ENCODE results near the gene MYO16.

MYO16 gene

DNA sequence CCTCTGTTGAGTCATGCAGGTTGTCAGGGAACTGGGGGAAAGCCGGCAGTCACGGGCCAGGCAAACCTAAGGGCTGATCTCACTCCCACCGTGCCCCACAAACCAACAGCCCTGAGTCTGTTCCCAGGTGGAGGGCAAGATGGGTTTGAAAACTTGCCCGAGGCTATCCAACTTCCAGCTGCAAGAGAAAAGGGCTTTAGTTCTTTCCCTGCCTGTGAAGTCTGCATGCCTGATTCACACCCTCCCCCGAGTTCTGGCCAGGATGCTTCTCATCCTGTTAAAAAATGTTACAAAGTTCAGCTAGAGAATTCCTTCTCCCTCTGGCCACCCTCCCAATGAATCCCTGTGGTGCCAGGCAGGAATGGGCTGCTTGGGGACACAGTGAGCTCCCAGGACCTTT lies 33.1 kb downstream of the MYO16 start:
- no peak for FAIRE-seq
- DNase-seq (ENCODE audit: insufficient read length, low spot score): no peak

DNA sequence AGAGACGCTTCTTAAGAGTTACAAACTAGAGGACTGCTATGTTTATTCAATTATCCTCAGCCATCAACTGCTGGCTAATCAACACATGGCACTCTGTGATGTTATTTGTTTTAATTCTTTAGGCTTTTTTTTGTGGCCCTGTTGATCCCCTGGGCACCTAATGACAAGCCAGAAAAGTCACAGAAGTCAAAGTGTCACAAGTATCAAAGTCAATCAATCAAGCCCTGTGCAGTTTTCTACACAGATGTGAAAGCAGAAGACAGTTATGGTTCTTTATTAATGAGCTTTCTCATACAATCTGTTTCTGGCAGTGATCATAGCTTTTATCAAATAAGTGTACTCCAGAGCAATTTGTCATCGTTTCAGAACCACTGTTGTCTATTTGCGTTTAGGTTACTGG lies 34.3 kb downstream of the MYO16 start:
- no peak for FAIRE-seq

DNA sequence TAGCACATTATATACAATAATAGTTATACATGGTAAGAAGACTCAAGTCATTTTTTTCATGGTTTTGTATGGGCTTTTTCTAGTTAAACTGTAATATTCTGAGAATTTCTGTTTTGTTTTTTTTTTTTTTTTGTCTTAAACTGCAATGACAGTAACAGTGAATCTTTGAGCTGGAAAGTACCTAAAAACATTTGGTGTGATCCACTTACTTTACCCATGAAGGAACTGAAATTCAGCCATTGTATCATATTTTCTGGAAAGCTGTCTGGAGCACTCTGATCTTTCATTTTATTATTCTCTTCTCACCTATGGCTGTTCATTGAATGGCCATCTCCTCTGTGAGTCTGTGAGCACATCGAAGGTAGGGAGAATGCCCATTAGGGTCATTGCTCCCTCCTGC lies 37.8 kb downstream of the MYO16 start:
- DNase-seq (ENCODE audit: insufficient read length, low spot score): no peak
- FAIRE-seq: no peak

More for the DNA sequence above, 34.3 kb downstream of the MYO16 start:
- no peak for DNase-seq (ENCODE audit: insufficient read length, low spot score)

DNA sequence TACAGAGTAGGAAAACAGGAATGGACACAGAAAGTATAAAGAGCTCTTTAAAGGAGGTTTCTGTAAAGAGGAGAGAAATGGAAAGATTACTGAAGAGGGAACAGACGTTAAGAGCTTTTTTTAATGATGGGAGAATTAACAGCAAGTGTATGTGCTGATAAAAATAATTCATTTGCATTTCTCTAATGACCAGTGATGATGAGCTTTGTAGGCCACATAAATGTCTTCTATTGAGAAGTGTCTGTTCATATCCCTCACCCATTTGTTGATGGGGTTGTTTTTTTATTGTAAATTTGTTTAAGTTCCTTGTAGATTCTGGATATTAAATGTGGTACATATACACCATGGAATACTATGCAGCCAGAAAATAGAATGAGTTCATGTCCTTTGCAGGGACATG lies 40.0 kb downstream of the MYO16 start:
- FAIRE-seq (no peak), DNase-seq (ENCODE audit: insufficient read length, low spot score) (no peak)

DNA sequence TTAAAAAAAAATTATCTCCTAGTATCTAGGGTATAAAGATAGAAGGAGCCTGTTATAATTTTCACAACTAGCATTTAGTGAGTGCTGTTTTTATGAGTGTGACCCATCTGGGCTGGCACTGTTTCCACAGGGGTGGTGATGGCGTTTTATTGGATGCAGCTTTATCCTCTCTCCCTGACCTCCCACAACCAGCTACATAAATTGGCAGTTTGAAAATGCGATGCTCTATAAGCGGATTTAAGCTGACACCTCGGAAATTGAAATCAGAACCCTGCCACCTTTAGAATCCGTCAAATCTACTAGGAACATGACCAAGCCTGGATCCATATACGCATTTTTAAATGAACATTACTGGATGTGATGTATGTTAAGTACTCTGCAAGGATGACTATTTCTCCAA lies 44.9 kb downstream of the MYO16 start:
- no peak for DNase-seq (ENCODE audit: insufficient read length, low spot score)
- no peak for FAIRE-seq

DNA sequence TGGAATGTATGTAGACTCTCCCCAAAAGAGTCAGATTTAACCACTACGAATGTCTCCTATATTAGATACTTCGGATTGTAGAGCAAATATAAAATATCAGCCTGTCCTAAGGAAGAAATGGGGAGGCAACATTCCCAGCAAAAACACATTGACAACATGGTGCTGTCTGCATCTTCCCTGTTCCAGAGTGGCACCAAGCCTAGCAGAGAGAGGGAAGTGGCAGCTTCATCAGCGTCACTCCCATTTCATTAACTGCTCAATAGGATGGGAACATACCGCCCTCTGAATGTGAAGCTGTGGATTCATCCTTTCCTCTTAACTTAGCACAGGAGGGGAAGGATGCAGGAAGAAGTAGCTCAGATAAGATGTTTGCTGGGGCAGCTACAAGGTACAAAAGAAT lies 45.4 kb downstream of the MYO16 start:
- no peak for FAIRE-seq
- DNase-seq (ENCODE audit: insufficient read length, low spot score): no peak

DNA sequence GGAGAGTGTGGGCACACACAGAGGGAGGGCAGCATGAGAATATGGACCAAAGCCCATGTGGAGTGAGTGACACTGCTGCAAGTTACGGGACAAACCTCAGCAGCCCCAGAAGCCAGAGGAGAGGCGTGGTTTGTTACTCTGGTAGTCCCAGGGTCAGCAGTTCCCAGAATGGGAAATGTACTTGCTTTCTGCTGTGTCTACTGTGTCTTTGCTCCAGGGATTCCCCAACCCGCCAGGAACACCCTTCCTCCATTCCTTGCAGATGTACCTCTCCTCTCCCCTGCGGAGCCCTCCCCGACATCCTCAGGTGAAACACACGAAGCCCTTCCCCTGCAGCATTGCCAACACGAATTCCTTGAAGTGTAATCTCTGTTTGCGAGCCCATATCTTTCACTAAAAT lies 47.2 kb downstream of the MYO16 start:
- DNase-seq (ENCODE audit: insufficient read length, low spot score): no peak
- no peak for FAIRE-seq

DNA sequence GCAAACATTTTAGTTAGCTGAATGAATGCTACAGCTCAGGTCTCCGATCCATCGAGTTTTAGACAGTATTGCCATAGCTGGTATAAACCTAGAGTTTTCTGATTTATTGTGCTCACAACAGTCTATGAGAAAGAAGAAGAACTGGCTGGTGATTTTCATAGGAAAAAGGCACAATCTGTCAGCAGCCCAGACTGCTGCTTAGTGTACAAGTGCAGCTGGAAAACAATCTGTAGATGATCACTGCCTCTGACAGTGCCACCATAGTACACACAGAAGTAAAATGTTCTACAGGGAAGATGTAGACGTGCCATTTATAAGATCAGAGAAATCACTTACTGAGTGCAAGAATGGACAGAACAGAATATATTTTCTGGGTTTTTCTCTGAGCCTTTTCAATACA lies 48.4 kb downstream of the MYO16 start:
- no peak for FAIRE-seq
- DNase-seq (ENCODE audit: insufficient read length, low spot score): no peak

DNA sequence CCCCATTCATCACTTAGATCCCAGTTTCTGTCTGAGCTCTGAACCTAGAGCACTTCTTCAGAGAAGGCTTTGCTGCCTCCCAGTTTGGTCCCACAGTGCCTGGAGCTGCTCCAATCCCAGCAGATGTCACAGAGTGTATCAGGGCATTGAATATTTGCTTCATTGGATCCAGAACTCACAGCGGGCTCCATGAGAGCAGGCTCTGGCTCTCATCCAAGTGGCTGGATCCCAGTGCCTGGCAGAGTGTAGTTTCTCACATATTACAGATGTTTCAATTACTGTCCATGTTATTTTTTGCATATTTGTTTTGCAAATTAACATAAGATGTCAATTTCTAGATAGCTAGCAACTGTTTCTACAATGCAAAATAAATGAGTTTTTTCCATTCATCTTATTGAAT lies 50.6 kb downstream of the MYO16 start:
- DNase-seq (ENCODE audit: insufficient read length, low spot score) (no peak), FAIRE-seq (no peak)

DNA sequence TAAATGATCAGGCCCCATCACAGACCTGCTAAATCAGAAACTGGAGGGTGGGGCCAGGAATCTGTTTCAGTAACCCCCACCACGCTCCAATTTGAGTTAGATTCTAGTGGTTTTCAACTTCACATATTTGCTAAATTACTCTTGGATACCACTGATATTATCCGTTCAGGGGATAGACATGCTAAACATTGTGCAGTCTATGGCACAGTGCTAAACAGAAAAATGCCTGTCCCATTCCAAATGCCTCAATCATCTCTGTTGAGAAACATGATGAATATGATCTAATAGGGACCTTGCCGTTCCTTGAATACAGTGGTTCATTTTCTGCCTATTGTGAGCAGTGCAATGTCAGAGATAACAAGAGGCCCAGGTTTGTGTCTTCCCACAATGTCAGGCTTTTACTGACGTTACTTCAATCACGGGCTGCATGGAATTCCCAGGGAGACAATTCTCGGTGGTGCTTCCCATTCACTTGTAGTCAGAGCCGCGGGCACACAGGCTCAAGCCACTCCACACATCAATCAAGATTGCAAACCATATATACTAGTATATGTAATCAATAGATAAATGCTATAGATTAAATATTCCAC lies 52.7 kb downstream of the MYO16 start:
- DNase-seq (ENCODE audit: insufficient read length, low spot score) (no peak), FAIRE-seq (no peak)

DNA sequence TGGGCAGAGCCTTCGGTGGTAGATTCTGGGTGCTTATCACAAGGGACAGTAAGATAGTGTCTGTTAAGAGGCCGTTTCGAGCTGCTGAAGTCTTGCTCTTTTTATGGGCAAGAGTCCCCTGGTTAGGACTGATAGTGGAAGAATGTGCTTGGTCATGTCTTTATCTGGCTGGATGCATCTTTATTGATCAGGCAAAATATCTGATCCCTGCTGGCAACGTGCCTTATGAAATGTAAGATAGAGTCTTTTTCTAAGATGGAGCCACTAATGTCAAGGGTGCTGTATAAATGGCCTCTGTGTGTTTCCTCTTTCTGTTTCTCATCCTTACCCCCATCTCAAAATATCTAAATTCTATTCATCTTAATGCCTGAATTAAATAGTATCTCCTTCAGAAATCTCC lies 53.3 kb downstream of the MYO16 start:
- DNase-seq (ENCODE audit: insufficient read length, low spot score) (no peak), FAIRE-seq (no peak)

DNA sequence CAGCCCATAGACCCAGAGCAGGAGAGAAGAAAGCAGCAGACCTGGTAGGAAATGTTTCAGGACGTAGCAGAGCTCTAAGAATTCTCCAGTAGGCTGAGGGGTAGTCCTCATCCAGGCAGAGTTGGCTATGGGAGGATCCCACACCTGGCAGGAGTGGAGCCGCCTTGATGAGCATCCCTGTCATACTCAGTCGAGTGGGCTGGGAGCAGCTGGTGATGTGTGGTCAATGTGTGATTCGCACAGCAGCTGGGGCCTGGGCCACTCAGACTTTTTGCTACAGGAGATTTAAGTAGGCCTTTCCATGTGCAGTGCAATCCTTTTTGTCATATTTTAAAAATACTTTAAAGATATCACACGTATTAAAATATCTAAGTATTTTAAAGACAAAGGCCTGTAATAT lies 56.6 kb downstream of the MYO16 start:
- DNase-seq (ENCODE audit: insufficient read length, low spot score) (no peak), FAIRE-seq (no peak)

DNA sequence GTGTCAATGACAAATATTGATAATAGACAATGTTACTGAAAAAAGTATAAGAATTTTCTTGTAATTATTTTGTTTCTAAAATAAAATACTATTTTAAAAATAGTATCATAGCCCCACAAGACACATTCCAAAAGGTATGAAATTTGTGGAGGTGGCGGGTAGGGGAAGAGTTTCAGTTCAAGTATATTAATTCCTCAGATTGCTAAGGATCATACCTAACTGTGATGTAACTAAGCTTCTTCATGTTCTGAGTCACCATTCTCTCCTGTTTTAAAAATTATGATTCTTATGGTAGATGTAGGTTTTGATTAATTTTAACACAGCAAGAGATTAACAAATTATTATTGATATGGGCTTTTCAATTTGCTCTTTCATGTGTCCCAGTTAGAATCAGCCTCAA lies 61.3 kb downstream of the MYO16 start:
- DNase-seq (ENCODE audit: insufficient read length, low spot score) (no peak), FAIRE-seq (no peak)

DNA sequence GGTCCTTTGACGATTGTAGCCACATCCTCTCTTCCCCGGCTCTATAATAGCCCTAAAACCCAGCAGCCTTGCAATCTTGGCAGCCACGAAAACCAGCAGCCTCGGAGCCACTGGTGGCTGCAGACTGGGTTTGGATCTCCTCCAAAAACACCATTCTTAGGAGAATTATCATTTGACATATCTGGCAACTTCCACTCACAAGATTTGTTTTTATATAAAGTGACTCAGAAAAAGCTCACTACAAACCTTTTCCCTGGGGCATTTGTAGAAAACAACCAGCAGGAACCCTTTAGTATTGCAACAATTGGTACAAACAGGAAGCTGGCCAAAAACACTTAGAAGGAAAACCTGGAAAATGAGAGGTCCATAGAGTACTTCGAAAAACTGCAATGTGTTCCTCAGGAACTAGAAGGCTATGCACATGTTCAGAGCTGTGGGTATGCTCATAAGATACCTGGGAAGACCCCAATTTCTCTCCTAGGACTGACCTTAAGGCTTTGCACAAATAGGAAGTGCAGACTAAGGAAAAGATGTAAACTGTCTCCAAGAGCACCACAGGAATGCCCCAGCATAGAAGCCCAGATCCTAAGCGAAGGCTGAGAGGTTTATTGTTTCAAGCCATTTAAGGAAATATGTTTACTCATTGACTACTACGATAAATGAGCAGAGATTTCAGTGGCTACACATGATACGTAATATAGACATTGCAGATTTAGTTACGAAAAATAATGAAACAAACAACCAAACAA lies 71.2 kb downstream of the MYO16 start:
- no peak for FAIRE-seq
- no peak for DNase-seq (ENCODE audit: insufficient read length, low spot score)

DNA sequence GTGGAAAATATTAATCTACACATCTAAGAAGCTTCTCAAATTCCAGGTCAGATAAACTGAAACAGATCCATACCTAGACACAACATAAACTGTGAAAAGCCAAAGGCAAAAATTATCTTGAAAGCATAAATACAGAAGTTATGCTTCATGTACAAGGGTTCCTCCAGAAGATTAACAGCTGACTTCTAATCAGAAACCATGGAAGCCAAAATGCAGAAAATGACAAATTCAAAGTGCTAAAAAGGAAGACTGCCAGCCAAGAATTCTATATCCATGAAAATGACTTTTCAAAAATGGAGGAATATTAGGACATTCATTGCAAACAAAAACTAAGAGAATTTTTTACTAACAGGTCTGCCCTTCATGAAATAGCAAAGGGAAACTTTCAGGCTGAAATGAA lies 72.8 kb downstream of the MYO16 start:
- FAIRE-seq: no peak
- no peak for DNase-seq (ENCODE audit: insufficient read length, low spot score)

DNA sequence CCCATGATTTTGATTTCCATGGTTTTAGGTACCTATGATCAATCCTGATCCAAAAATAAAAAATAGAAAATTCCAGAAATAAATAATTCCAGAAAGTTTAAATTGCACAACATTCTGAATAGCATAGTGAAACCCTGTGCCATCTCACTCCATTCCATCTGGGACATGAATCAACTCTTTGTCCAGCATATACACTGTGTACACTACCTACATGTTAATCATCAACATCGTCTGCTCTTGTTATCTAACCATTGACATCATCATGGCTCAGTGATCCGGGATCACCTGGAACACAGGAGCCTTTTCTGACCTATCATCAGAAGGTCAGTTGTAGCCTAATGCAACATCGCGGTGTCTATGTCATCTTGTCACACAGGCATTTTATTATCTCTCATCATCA lies 75.6 kb downstream of the MYO16 start:
- no peak for DNase-seq (ENCODE audit: insufficient read length, low spot score)
- FAIRE-seq: no peak

DNA sequence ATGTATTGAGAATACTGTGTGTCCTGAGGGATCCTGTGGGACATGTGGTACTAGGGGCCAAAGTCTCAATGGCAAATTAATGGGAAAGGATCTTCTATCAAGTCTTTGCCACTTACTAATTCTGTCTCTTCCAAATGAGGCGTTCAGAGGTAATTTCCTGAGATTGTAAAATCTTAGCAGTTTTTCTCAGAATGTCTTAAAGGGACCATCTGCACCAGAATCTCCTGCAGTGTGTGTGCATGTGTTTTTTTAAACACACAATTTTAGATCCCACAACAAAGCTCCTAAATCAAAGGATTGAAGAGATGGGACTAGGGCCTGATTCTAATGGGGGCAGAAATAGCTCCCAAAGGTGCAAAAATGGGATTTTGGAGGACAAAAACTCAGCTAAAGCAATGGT lies 78.2 kb downstream of the MYO16 start:
- no peak for DNase-seq (ENCODE audit: insufficient read length, low spot score)
- no peak for FAIRE-seq

DNA sequence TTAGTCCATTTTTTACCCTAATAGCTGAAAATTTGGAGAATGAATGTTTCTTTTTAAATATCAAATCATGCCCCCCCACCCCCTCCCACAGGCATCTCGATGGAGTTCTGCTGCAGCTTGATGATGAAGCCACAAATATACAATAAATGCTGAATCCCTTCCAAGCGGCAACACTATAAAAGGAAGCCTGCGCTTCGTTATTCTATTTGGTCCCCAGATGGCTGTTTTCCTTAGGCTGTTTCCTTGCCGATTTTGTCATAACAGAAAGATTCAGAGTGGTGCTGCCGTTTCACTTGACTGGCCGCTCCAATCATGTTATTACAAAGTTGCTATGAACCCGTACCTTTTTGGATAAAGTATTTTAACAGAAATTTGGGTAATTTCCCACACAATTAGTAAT lies 79.5 kb downstream of the MYO16 start:
- FAIRE-seq (no peak), DNase-seq (ENCODE audit: insufficient read length, low spot score) (no peak)

DNA sequence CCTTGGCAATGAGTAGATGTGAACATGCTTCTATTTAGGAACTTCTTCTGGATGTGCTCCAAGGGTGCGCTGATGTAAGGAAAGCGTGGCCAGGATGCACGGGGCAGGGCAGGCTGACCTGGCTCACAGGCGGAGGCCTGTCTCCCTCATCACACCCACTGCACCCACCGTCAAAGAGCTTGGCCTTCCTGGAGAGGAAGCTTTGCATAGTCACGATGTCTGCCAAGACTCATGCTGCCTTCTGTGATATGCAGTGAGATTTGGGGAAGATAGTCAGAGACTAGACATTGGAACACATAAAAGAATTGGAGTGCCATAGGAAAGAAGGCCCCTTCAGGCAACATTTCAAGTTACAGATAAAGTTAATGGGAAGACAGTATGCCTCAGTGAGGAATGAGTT lies 82.0 kb downstream of the MYO16 start:
- FAIRE-seq (no peak), DNase-seq (ENCODE audit: insufficient read length, low spot score) (no peak)

DNA sequence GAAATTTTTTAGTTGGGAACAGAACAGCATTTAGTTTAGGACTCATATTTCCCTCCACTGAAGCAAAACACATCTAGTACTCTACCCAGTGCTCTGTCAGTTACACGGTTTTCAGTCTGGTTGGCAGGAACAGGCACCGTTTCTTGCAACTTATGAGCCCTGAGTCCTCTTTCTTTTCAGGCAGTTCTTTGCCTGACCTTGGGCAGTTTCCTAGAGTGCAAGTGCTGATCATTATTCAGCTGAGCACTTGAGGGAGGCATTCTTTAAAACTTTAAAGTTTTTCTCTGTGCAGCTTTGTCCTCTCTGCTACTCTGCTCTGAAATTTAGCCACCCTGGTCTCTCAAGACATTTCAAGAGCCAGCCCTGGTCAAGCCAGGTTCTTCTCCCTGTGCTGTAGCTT lies 96.1 kb downstream of the MYO16 start:
- FAIRE-seq (no peak), DNase-seq (ENCODE audit: insufficient read length, low spot score) (no peak)

DNA sequence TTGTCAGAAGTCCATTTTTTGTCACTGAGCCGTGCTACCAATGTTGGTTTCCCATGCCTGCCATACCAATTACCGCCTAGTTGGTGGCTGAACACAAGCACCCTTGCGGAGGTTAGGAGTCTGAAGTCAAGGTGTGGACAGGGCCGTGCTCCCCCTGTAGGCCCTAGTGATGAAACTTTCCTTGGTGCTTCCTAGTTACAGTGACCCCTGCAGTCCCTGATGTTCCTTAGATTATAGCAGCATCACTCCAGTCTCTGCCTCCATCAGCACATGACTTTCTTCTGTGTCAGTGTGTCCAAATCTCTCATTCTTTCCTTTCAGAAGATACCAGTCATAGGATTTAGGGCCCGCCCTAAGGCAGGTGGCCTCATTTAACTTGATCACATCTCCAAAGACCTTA lies 99.0 kb downstream of the MYO16 start:
- DNase-seq (ENCODE audit: insufficient read length, low spot score): no peak
- no peak for FAIRE-seq

DNA sequence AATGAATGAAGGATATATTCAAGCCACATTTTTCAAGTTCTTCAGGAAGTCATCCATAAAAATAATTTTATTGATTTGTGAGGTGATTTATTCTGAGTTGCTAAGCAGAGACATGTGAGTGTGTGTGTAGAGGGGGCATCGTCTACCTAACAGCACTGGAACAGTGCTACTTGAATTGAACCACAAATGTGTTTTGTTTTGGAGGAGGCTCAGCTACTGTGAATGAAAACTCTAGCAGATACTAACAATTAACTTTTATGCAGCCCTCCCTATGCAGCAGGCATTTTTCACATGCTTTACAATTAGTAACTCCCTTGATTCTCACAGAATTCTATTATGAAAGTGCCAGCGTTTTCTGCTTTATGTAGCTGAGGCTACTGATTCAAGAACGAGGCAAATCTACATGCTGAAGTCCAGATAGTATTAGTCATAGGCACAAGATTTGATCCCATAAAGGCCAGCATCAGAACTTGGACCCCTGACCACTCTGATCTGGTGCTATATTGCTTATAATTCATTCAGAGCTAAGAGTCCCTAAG lies 103.7 kb downstream of the MYO16 start:
- FAIRE-seq (no peak), DNase-seq (ENCODE audit: insufficient read length, low spot score) (no peak)

DNA sequence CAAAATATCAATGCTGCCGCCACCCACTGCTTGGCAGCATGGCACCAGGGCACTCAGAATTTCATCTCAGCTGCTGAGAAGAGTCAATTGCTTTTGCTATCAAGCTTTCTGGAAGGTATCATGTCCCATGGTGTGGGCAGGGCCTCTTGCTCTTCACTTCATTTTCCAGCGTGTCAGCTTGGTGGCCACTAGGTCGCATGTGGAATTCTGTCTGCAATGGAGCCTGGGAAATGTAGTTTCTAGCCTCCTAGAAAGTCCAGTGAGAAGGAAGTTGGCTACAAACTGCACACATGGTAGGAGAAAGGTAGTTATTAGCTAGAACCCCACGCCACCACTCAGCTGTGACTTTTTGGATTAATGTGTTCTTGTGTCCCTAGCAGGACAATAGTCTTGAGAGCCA lies 105.3 kb downstream of the MYO16 start:
- FAIRE-seq (no peak), DNase-seq (ENCODE audit: insufficient read length, low spot score) (no peak)

Data from HTR-8/SVneo (cell line).